ENCODE results near the gene MUC6.
A peak's percentile ranks its signal among the peaks of the same experiment; 100 is the strongest.
"Not testable (repeated sequence)": the region's sequence is repeated elsewhere in the genome, so short reads cannot be mapped to it uniquely, and the experiment has no call there.

Gene MUC6

DNA sequence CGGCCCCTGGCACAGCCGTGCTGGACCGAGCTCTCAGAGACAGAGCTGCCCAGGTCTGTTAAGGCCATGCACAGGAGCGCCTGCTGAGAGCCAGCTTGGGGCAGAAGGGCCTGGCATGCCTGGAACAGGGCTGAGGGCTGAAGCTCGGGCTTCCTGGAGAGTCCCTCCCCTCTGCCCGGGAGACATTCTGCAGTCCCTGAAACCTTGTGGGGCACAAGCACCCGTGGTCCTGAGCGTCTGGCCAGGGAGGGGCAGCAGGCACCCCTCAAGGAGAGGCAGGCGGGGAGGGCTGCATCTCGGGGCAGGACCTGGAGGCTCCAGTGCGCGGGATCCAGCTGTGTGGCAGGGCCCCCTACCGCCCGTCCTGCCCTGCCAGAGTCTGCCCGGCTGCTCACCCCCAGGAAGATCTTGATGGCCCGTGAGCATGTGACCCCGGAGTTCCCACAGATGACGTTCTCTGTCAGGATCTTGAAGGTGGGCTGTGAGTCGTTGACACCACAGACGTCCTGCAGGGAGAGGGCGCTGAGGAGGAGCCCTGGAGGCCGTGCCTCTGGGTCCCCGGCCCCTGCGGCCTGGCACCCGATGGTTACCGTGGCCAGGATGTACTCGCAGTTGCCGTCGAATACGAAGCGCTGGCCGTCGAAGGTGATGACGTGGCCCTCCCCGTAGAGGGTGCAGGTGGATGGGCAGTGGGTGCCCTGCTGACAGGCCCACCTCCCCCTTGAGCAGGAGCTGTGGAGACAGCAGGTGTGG lies 10.9 kb downstream of the MUC6 start:
- FAIRE-seq (no peak), DNase-seq (ENCODE audit: insufficient read length, low spot score) (no peak)

DNA sequence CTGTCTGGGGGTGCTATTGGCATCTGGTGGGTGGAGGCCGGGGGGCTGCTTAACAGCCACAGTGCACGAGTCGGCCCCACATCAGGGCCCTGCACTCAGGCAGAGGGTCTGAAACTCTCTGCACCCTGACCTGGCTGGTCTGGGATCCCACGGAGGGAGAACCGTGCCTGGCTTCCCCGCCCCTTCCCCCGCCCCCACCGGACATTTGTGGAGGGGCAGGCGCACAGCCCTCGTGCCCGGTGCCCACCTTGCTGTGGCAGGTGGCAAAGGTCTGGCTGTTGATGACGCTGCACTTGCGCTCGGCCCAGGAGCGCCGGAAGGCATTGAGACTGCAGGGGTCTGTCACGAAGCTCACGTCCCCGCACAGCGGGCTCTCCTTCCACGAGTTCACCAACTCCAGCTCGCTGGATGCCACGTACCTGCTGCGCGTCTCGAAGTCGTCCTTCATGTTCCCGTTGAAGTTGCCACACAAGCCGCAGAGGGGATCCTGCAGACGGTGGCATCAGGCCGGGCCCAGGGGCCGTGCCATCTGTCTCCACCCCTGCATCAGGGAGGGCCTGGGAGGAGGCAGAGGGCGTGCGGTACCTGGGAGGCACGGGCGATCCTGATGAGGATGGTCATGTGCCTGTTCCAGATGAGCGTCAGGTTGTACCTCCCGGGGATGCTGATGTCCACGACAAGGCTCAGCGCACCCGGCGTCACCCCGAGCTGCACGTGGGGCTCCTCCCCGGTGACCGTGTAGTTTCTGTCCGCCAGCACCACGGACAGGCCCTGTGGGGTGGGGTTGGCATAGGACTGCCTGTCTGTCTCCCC lies 11.7 kb downstream of the MUC6 start:
- DNase-seq (ENCODE audit: insufficient read length, low spot score) (no peak), FAIRE-seq (no peak)

DNA sequence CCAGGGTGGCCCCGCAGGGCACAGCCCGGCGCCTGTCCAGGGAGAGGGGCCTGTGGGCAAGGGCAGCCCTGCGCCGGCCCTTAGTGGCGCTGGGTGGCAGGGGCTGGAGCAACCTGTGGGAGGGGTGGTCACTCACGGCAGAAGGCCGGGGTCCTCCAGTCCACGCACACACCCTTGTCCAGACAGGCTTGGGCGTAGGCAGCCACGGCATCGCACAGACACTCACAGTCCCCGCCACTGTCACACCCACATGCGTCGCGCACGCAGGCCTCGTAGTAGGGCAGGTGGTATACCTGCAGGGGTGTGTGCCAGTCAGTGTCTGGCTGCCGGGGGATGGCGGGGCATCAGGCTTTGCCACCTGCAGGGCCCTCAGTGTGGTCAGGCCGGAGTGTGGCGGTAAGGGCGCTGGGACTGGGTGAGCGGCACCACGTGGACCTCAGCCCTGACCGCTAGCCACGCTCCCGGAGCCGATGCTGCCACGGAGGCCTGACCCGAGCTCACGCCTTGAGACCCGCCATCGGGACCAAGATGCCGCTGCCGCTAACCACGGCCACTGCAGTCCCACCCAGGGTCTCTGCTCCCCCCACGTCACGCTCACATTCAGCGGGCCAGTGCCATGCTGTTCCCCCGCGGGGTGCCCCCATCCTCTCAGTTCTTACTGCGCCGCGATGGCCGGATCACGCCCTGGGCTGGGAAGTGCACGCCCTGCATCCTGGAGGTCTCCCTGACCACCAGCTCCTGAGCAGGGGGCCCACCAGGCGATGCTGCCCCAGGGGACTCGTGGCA lies 12.5 kb downstream of the MUC6 start:
- no peak for FAIRE-seq
- no peak for DNase-seq (ENCODE audit: insufficient read length, low spot score)

DNA sequence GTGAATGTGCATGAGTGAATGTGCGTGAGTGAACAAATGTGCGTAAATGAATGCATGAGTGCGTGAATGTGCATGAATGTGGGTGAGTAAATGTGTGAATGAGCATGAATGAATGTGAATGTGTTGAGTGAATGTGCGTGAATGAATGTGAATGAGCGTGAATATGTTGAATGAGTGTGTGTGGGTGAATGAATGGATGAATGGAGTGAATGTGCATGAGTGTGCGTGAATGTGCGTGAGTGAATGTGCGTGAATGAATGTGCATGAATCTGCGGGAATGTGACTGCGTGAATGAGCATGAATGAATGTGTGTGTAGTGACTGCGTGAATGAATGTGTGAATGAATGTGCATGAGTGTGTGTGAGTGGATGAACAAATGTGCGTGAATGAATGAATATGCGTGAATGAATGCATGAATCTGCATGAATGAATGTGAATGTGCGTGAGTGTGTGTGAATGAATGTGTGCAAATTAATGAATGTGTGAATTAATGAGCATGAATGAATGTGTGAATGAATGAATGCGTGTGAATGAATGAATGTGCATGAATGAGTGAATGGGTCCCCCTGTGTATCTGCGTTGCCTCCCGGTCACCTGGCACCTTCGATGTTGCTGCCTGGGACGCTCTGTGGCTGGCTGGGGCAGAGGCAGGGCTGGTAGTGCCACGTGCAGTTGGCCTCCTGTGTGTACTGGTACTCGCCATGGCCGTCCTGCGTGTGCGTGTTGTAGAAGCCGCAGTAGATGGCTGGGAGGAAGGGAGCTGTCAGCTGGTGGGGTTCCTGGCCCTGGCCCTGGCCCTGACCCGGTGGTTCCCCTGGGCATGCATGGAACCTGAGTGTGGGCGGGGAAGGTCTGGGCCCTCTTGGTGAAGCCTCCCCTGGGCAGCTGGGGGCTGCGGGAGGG lies 13.4 kb downstream of the MUC6 start:
- no peak for DNase-seq (ENCODE audit: insufficient read length, low spot score)
- no peak for FAIRE-seq

DNA sequence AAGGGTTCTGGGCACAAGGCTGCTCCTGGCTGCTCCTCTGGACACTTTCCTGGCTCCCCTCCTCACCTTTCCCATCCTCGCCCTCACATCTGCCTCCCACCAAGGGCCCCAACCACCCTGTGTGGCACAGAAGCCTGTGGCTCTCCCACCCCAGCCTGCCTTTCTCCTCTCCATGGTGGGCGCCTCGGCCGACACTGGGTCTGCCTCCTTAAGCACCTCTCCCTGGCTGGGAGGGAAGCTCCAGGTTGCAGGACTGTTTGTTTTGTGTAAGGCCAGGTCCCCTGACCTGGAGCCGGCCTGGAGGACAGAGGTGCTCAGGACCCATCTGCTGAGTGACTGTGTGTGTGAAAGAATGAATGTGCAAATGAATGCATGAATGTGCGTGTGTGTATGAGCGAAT lies 14.1 kb downstream of the MUC6 start:
- DNase-seq (ENCODE audit: insufficient read length, low spot score) (no peak), FAIRE-seq (no peak)

DNA sequence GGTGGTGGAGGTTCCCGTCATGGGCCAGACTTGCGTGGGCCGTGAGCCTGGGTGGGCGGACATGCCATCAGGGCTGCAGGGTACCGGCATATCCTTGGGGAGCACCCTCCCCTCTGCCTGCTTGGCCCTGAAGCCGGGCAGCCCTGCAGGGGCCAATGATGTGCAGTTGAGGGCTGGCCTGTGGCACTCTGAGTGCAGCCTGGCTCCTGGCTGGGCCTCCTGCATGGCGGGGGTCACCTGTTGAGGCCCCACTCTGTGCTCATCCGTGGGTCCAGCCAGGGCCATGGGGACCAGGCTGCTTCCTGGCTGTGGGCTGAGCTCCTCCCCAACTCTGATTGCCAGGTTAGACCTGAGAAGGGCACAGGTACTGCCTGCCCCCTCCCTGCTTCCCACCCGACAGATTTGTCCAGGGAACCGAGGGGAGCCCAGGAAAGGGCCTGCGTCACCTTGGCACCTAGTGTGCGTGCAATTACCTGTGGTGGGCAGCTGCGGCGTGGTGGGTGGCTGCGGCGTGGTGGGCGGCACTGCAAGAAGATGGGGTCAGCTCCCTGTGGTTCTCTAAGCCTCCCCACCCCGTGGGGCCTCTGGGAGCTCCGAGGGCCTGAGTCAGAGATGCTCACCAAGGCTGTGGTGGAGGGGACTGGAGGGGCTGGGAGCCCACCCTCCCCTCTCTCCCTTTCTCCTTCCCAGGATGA lies 16.2 kb downstream of the MUC6 start:
- FAIRE-seq: no peak
- no peak for DNase-seq (ENCODE audit: insufficient read length, low spot score)

DNA sequence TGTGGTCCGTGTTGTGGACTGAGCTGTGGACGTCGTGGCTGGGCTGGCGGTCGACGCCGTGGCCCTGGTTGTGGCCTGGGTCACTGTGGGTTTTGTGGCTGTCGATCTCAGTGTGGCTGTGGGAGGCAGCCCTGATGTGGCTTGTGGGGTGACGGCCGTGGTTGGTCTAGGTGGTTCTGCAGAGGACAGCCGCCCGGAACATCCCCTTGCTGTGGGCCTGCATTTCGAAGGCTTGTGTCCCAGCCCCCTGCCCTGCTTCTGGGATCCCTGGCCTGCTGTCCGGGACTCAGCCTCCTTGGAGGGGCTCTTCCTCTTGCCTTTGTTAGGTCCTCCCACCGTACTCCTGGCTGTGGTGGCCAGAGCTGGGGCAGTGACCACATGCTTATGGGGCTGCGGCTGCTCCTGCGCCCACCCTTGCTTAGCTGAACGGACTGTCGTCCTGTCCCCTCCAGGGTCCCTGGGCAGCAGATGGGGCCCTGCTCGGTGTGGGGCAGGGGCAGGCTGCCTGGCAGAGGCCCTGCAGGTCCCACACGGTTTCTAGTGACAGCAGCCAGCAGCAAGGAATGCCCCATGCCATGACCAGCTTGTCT lies 17.1 kb downstream of the MUC6 start:
- no peak for FAIRE-seq

DNA sequence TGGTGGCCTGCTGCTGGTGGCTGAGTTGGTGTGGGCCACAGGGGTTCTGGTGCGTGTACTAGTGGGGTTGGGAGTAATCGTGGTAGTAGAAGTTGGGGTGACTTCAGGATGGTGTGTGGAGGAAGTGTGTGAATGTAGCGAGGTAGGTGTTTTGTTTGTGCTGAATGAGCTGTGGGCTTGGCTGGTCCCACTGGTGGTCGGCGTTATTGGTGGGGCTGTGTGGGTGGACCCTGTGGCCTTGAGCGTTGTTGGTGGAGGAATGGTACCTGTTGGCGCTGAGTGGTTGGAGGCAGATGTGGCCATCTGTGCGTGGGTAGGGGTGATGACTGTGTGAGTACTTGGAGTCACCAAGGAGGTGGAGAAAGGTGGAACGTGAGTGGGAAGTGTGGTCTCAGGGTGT lies 18.4 kb downstream of the MUC6 start:
- FAIRE-seq: no peak
- no peak for DNase-seq (ENCODE audit: insufficient read length, low spot score)

More for the DNA sequence above, 17.1 kb downstream of the MUC6 start:
- no peak for DNase-seq (ENCODE audit: insufficient read length, low spot score)

DNA sequence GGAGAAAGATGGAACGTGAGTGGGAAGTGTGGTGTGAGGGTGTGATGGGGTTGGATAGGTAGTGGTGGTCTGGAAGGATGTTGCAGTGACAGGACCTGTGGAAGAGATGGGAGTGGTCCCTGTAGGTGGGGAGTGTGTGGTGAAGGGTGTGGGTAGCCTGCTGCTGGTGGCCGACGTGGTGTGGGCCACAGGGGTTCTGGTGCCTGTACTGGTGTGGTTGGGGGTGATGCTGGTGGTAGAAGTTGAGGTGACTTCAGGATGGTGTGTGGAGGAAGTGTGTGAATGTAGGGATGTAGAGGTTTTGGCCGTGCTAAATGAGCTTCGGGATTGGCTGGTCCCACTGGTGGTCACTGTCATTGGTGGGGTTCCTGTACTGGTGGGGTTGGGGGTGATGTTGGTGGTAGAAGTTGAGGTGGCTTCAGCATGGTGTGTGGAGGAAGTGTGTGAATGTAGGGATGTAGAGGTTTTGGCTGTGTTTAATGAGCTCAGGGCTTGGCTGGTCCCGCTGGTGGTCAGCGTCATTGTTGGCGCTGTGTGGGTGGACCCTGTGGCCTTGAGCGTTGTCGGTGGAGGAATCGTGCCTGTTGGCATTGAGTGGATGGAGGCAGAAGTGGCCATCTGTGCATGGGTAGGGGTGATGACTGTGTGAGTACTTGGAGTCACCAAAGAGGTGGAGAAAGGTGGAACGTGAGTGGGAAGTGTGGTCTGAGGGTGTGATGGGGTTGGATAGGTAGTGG lies 19.1 kb downstream of the MUC6 start:
- no peak for DNase-seq (ENCODE audit: insufficient read length, low spot score)
- FAIRE-seq: no peak

DNA sequence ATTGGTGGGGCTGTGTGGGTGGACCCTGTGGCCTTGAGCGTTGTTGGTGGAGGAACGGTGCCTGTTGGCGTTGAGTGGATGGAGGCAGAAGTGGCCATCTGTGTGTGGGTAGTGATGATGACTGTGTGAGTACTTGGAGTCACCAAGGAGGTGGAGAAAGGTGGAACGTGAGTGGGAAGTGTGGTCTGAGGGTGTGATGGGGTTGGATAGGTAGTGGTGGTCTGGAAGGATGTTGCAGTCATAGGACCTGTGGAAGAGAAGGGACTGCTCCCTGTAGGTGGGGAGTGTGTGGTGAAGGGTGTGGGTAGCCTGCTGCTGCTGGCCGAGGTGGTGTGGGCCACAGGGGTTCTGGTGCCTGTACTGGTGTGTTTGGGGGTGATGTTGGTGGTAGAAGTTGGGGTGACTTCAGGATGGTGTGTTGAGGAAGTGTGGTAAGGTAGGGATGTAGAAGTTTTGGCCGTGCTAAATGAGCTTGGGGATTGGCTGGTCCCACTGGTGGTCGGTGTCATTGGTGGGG lies 19.9 kb downstream of the MUC6 start:
- DNase-seq (ENCODE audit: insufficient read length, low spot score): not testable (repeated sequence)
- peak; percentile 4 for FAIRE-seq

DNA sequence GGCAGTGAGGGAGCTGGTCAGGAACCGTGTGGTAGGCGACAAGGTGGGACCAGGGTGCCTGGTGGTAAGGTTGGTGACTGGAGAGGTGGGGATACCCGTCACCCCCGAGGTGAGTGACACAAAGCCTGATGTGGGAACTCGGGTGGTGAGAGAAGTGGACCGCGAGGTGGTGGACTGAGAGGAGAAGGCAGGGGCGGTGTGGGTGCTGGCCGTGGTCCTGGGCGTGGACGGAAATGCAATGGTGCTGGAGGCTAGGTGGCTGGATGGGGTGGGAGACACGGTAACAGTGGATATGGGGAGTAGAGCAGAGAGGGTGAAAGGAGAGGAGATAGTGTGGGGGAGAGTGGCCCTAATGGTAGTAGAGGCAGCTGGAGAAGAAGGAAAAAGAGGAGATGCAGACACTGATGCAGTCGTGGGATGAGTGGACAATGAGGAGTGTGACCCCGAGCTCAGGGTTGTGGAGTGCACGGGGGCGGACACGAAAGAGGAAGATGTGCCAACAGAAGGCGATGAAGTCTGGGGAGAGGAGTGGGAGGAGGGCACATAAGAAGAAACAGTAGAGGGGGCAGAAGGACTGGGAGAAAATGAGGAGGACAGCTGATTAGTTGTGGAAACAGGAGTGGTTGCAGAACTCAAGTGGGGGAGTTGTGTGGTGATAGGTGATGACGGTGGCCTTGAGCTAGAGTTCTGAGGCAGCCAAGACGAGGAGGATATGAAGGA lies 20.5 kb downstream of the MUC6 start:
- FAIRE-seq (no peak), DNase-seq (ENCODE audit: insufficient read length, low spot score) (no peak)

DNA sequence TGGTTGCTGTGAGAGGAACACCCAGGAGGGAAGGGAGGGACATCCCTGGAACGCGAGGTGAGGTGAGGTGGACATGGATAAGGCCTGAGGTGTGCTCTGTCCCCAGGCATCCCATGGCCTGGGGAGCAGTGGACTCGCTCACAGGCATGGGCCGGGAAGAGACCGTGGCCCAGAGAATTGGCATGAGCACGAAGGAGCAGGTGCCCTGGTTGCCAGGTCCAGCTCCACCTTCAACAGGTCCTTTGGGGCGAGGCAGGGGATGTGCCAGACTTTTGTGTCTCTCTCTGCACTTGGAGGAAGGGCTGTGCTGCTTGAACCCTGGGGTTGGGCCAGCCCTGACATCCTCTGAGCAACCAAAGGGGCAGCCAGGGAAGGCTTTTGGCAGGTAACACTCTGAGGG lies 21.5 kb downstream of the MUC6 start:
- no peak for FAIRE-seq
- DNase-seq (ENCODE audit: insufficient read length, low spot score): no peak

DNA sequence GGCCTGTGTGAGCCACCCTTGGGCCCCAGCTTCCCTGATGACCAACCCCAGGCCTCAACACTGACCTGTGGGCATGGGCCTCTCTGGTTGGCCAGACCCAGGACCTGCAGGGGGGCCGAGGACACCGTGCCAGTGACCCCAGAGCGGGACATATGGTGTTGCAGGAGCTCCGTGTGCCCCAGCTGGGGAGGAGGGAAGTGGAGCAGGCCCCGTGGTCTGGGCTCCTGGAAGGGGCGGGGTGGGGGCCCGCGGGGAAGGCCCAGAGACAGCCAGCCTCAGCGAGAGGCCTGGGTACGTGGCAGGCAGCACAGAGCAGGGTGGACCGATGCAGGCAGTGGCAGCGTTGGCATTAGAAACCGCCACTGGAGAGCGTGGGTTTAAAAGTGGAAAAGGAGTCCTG lies 22.2 kb downstream of the MUC6 start:
- no peak for DNase-seq (ENCODE audit: insufficient read length, low spot score)
- FAIRE-seq: no peak

DNA sequence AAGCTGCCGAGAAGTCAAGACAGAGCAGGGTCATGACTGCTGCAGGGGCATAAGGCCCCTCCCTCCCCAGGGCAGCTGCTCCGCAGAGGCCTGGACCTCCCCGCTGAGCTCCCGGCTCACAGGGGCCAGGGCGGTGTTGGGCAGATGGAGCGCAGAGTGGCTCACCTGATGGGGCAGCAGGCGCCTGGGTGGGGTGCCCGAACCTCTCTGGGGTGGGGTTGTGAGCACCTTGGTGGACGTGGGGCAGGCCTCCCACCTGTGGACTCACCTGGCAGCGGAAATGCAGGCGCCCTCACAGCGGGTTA lies 22.9 kb downstream of the MUC6 start:
- FAIRE-seq (no peak), DNase-seq (ENCODE audit: insufficient read length, low spot score) (no peak)

DNA sequence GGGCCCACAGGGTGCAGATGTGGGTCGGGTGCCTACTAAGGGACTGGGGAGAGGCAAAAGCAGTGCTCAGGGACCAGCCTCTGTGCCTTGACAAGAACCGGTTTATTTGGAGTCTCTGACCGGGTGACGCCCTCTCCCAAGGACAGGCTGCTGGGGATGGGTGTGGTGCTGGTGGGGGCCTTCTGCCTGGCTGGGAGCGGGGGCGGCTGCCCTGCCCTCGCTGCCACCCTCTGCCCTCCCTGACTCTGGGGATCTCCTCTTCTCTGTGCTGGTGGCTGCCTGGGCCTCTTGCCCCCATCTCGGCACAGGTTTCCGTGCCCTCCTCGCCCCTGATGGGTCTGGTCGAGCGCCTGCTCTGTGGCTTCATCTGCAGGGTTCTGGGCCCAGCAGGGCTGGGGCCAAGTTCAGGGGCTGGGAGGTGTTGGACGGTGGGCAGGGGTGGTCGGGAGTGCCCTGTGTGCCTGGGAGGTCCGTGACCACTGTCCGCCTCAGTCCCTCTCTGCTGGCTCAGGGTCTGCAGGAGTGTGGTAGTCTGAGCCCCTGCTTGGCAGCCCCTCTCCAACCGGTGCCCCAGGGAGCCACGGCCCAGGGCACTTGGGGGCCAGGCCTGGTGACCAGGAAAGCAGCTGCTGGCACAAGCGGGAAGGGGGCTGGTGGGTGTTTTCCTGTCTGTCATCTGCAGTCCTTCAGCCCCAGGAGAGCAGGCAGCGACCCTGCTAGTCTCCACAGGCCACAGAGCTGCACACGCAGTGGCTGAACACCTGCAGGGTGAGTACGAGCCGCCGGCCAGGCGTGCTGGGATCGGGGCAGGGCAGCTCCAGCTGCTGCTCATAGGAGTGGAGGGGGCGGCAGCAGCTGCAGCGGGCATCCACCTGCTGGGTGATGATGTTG lies 23.5 kb downstream of the MUC6 start:
- no peak for FAIRE-seq
- DNase-seq (ENCODE audit: insufficient read length, low spot score): no peak

DNA sequence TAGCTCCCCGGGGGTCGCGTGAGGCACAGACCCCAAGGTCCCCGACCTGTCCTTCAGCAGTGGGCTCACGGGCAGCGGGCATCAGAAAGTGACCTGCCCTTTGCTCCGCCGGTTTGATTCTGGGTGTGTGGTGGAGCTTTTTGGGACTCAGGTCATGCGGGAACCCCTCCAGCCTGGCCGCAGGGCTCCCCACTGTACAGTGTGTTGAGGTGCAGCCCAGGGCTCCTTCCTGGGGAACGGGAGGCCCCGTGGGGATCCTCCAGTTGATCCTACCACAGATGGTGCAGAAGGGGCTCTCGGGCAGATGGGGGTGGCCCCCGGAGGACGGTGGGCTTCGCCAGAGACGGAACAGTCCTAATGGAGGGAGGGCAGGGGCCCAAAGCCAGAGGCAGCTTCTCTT lies 24.2 kb downstream of the MUC6 start:
- FAIRE-seq (no peak), DNase-seq (ENCODE audit: insufficient read length, low spot score) (no peak)

DNA sequence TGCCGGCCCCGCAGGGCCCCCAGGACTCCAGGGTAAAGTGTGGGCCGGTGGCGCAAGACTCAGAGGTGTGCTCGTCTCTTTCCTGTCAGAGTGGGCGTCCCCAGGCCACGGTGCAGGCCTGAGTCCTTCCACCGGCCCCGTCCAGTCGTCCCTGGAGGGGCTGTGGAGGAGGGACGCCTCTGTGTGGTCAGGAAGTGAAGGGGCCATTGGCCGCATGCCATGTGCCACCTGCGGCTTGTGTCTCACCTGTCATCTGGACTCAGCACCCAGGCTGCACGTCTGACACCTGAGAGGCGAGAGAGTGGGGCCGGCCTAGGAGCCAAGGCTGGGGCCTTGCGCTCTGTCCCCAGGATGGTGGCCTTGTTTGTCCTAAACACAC lies 25.2 kb downstream of the MUC6 start:
- DNase-seq (ENCODE audit: insufficient read length, low spot score): no peak
- no peak for FAIRE-seq

Data from GM19239 (cell line).